ENCODE results near the gene SSTR5. TPM values are rescaled to one million over a fixed set of nuclear protein-coding genes. Genes with fewer than 3 reads are reported as not detected.

The SSTR5 gene
- total RNA-seq, 1 donor from 2014 or later, result not detected

DNA sequence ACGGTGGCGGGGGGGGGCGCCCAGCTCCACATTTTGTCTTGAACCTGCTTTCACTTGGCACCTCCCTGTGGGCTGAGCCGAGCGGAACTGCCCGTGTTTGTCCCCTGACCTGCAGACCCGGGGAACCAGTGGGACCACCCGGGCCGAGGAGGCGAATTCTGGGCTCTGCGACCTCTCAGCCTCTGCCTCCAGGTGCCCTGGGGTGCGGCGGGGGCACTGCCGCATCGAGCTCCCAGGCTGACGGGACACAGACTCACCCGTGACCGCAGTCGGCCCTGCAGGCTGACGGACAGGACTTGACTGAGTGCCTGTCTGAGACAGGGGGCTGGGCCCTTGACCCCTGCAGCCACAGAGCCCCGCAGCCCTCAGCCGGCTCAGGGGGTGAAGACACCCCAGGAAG is 34.6 kb downstream of the SSTR5 start:
- Histone ChIP-seq H3K4me3 (no peak overlapping the region), H3K27me3 (ENCODE audit: low read depth) (peaks cover 61% of the 10 kb centered on the region), H3K9me3 (no peaks in the 10 kb centered on the region), H3K36me3 (no peaks in the 10 kb centered on the region), H3K27ac (no peak overlapping the region), H3K4me1 (peaks cover 6% of the 10 kb centered on the region)
- DNase-seq (no peak), ATAC-seq (no peak)
- intact Hi-C loops (cut with DNase I), result no loop called here
- TF ChIP-seq, protein P1, sequence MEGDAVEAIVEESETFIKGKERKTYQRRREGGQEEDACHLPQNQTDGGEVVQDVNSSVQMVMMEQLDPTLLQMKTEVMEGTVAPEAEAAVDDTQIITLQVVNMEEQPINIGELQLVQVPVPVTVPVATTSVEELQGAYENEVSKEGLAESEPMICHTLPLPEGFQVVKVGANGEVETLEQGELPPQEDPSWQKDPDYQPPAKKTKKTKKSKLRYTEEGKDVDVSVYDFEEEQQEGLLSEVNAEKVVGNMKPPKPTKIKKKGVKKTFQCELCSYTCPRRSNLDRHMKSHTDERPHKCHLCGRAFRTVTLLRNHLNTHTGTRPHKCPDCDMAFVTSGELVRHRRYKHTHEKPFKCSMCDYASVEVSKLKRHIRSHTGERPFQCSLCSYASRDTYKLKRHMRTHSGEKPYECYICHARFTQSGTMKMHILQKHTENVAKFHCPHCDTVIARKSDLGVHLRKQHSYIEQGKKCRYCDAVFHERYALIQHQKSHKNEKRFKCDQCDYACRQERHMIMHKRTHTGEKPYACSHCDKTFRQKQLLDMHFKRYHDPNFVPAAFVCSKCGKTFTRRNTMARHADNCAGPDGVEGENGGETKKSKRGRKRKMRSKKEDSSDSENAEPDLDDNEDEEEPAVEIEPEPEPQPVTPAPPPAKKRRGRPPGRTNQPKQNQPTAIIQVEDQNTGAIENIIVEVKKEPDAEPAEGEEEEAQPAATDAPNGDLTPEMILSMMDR (IDR thresholded peaks at IDR 0.05), result no peak

DNA sequence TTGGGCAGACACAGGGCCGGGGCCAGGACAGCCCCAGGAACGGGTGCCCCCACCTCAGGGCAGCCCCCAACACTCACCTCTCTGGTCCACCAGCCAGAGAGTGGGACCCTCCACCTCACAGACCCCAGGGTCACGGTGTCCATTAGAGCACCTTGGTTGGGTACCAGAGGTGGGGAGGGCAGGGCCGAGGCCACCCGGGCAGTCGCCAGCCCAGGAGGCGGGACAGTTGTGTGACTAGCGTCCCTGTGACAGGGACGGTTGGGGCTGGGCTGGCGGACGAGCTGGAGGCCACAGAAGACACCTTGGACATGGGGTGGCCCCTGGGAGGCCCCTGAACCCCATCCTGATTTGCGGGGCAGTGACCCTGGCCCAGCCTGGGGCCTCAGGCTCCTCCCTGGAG is 35.2 kb downstream of the SSTR5 start:
- no peak overlapping the region for H3K27ac ChIP-seq
- ATAC-seq, result no peak
- H3K4me1 ChIP-seq, result peaks cover 6% of the 10 kb centered on the region
- intact Hi-C loops (cut with DNase I), result no loop called here
- TF ChIP-seq, protein P1 (IDR thresholded peaks at IDR 0.05), result no peak
- DNase-seq, result no peak
- no peaks in the 10 kb centered on the region for H3K9me3 ChIP-seq
- no peaks in the 10 kb centered on the region for H3K36me3 ChIP-seq
- peaks cover 67% of the 10 kb centered on the region for H3K27me3 ChIP-seq (ENCODE audit: low read depth)
- H3K4me3 ChIP-seq, result no peak overlapping the region

GRCh38 chr16:1108299-1109252 is 36.0 kb downstream of the SSTR5 start:
- ATAC-seq (no peak), DNase-seq (no peak)
- Histone ChIP-seq H3K27me3 (ENCODE audit: low read depth) (peaks cover 65% of the 10 kb centered on the region), H3K4me3 (no peak overlapping the region), H3K27ac (no peak overlapping the region), H3K9me3 (no peaks in the 10 kb centered on the region), H3K36me3 (no peaks in the 10 kb centered on the region), H3K4me1 (no peaks in the 10 kb centered on the region)
- TF ChIP-seq, protein P1 (IDR thresholded peaks at IDR 0.05), result no peak
- intact Hi-C loops (cut with DNase I), result no loop called here

GRCh38 chr16:1109648-1110047 is 37.1 kb downstream of the SSTR5 start:
- DNase-seq (no peak), ATAC-seq (no peak)
- no peaks in the 10 kb centered on the region for H3K4me1 ChIP-seq
- no peaks in the 10 kb centered on the region for H3K36me3 ChIP-seq
- peaks cover 62% of the 10 kb centered on the region for H3K27me3 ChIP-seq (ENCODE audit: low read depth)
- H3K27ac ChIP-seq, result no peak overlapping the region
- intact Hi-C loops (cut with DNase I), result no loop called here
- TF ChIP-seq, protein P1 (IDR thresholded peaks at IDR 0.05), result no peak
- no peak overlapping the region for H3K4me3 ChIP-seq
- H3K9me3 ChIP-seq, result no peaks in the 10 kb centered on the region

DNA sequence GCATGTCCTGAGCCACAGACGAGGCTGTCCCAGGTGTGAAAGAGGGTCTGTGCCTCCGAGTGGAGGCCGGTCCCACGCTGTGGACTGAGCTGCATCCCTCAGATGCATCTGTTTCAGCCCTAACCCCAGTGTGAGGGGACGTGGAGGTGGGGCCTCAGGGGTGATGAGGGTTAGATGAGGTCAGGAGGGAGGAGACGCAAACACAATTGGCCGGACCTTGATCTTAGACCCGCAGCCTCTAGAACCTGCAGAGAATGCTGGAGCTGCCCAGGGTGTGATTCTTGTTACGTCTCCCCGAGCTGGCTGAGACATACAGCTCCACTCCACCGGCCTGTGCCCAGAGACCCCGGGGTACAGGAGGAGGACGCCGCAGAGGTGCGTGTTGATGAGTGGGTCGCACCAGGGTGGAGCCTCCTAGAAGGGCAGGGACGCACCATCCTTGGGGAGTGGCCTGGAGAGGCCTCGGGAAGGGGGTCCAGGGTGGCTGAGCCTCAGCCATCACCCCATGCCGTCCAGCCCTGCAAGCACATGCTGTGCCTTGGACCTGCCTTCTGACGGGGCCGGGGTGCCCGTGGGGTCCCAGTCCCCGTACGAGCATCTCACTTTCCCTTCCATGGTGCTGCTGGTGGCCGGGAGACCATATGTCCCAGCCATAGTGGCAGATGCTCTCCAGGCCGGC is 40.1 kb downstream of the SSTR5 start:
- DNase-seq, result no peak
- intact Hi-C loops (cut with DNase I), result no loop called here
- no peak for ATAC-seq
- Histone ChIP-seq H3K27ac (no peak overlapping the region), H3K27me3 (ENCODE audit: low read depth) (peaks cover 51% of the 10 kb centered on the region), H3K36me3 (no peaks in the 10 kb centered on the region), H3K4me1 (no peaks in the 10 kb centered on the region), H3K9me3 (no peaks in the 10 kb centered on the region), H3K4me3 (no peak overlapping the region)
- TF ChIP-seq, protein P1 (IDR thresholded peaks at IDR 0.05), result no peak
